A549 (cell line): ENCODE results near the gene LRRC4C.

ENCODE experiments used
- CEBPB ChIP-seq, 2 experiments: fragments of >200 bp in 1 of 2; sonication (Bioruptor Twin) in 1 of 2; formaldehyde crosslinking in 1 of 2; IDR thresholded peaks; 2 replicates each; pipeline ENCODE4 v1.6.1; 2012 to 2016
- CTCF ChIP-seq: fragments of >200 bp; sonication (Bioruptor Twin); formaldehyde crosslinking; IDR thresholded peaks from 3 replicates; pipeline ENCODE4 v1.5.1; 2016
- EHMT2 ChIP-seq: fragments of 200-600 bp; sonication (generic); IDR thresholded peaks from 2 replicates; pipeline ENCODE4 v1.6.1; 2016; ENCODE audit warnings: antibody characterized with exemption, low read depth, mild to moderate bottlenecking, moderate library complexity
- EP300 ChIP-seq, 2 experiments: fragments of >200 bp; sonication (Bioruptor Twin); formaldehyde crosslinking; IDR thresholded peaks; 2 replicates in 1 of 2; 3 replicates in 1 of 2; pipeline ENCODE4 v1.6.1; 2016 to 2017
- HOXA7 ChIP-seq: fragments of 250-450 bp; sonication (Bioruptor Pico); IDR thresholded peaks from 2 replicates; pipeline ENCODE4 v1.5.0; 2020; ENCODE audit warnings: mild to moderate bottlenecking, moderate library complexity
- HOXB5 ChIP-seq: fragments of 250-450 bp; sonication (Bioruptor Pico); IDR thresholded peaks from 2 replicates; pipeline ENCODE4 v1.5.0; 2020; ENCODE audit warnings: mild to moderate bottlenecking, moderate library complexity
- KDM1A ChIP-seq: fragments of 200-600 bp; sonication (generic); IDR thresholded peaks from 2 replicates; pipeline ENCODE4 v1.6.1; 2016; ENCODE audit warnings: low read depth, mild to moderate bottlenecking
- POLR2A ChIP-seq: IDR thresholded peaks from 2 replicates; pipeline ENCODE4 v1.6.1; 2012; ENCODE audit warnings: mild to moderate bottlenecking, low read length
- RCOR1 ChIP-seq: fragments of 150-350 bp; IDR thresholded peaks from 2 replicates; pipeline ENCODE4 v1.6.1; 2014; ENCODE audit warnings: antibody characterized with exemption, low read length, low read depth
- TF ChIP-seq, protein P1 (sequence below): IDR thresholded peaks from 2 replicates; pipeline ENCODE4 v1.6.1; 2012

GRCh38 chr11:40094954-40095353 is 1364.5 kb downstream of the LRRC4C start:
- TF ChIP-seq KDM1A: no peak
- TF ChIP-seq POLR2A: no peak
- TF ChIP-seq EP300 (IDR thresholded peaks at IDR 0.05): no peak
- no peak for TF ChIP-seq CTCF
- no peak for TF ChIP-seq HOXA7 (CRISPR knock-in tag)
- TF ChIP-seq, protein P1, sequence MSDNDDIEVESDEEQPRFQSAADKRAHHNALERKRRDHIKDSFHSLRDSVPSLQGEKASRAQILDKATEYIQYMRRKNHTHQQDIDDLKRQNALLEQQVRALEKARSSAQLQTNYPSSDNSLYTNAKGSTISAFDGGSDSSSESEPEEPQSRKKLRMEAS: no peak
- TF ChIP-seq HOXB5 (CRISPR knock-in tag): no peak
- no peak for TF ChIP-seq EHMT2
- TF ChIP-seq CEBPB (IDR thresholded peaks at IDR 0.05): no peak
- no peak for TF ChIP-seq RCOR1
